C4-2B (cell line): ENCODE results near the gene ATRNL1.
"Not testable (repeated sequence)": the region's sequence is repeated elsewhere in the genome, so short reads cannot be mapped to it uniquely, and the experiment has no call there.

Source experiments
- H3K27ac ChIP-seq: fragments of 450-650 bp; 2 replicates; pipeline ENCODE4 v1.5.1; 2017
- CTCF ChIP-seq: fragments of 450-650 bp; conservative IDR thresholded peaks from 2 replicates; pipeline ENCODE4 v1.5.1; 2017; ENCODE audit warnings: mild to moderate bottlenecking
- ZFX ChIP-seq: fragments of 450-650 bp; IDR thresholded peaks from 2 replicates; pipeline ENCODE4 v1.6.1; 2017

Gene ATRNL1

GRCh38 chr10:115514895-115515294, 421.7 kb downstream of the ATRNL1 start:
- H3K27ac ChIP-seq: no peak overlapping the region
- TF ChIP-seq CTCF (no peak), ZFX (no peak)

- TF ChIP-seq CTCF (no peak), ZFX (no peak)
- H3K27ac ChIP-seq: no peak overlapping the region
Observed at GRCh38 chr10:115525141-115525540, 432.0 kb downstream of the ATRNL1 start.

GRCh38 chr10:115527682-115528081, 434.5 kb downstream of the ATRNL1 start:
- not testable (repeated sequence) for H3K27ac ChIP-seq

GRCh38 chr10:115536401-115536800, 443.2 kb downstream of the ATRNL1 start:
- H3K27ac ChIP-seq: not testable (repeated sequence)

- no peak for TF ChIP-seq CTCF
- no peak for TF ChIP-seq ZFX
- no peak overlapping the region for H3K27ac ChIP-seq
Observed at GRCh38 chr10:115539142-115539762, 446.1 kb downstream of the ATRNL1 start.

GRCh38 chr10:115555887-115556402, 462.8 kb downstream of the ATRNL1 start:
- TF ChIP-seq CTCF: no peak
- TF ChIP-seq ZFX: no peak
- no peak overlapping the region for H3K27ac ChIP-seq

- H3K27ac ChIP-seq: no peak overlapping the region
- TF ChIP-seq ZFX: no peak
- TF ChIP-seq CTCF: no peak
Observed at GRCh38 chr10:115558252-115558651, 465.1 kb downstream of the ATRNL1 start.

- TF ChIP-seq CTCF: no peak
- TF ChIP-seq ZFX: no peak
- H3K27ac ChIP-seq: no peak overlapping the region
Observed at GRCh38 chr10:115566867-115567266, 473.7 kb downstream of the ATRNL1 start.
